ENCODE results near the gene ZFYVE21. TPM values are rescaled to one million over a fixed set of nuclear protein-coding genes. Genes with fewer than 3 reads are reported as not detected.

Gene ZFYVE21
- total RNA-seq, 1 donor, result 47.0 TPM

DNA sequence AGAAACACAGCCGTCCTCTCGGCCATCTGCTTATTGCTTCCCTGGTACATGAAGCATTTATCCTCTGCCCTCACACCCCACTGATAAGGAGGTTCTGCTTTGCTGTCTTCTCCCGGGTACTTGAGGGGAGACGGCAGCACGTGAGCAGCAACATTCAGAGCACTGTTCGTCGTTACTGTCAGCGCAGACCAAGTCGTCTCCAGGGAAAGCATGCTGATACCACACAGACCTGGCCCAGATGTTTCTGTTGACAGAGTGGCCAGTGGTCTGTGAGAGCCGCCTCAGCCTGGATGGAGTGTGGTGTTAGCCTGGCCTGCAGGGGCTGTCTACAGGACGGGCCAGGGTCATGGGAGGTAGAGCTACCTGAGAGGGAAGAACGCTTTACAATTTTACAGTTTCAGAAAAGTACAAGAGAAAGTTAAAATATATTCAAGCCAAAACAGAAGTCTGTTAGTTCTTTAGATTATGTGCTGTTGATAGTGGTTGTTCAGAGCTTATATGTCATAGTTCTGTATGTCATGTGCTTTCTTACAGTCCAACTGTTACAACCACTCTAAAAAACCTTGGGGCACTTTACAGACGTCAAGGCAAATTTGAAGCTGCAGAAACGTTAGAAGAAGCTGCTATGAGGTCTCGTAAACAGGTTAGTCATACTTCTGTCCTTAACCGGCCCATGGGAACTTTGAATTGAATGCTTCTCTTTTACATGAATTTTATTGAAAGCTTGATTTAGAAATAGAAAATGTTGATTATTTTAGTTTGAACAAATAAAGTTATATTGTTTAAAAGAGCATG lies 38.5 kb upstream of the ZFYVE21 start:
- no peak overlapping the region for H3K4me3 ChIP-seq (ENCODE audit: low read depth, low read length)
- no peak for DNase-seq (ENCODE audit: low read depth)
- TF ChIP-seq, protein P1, sequence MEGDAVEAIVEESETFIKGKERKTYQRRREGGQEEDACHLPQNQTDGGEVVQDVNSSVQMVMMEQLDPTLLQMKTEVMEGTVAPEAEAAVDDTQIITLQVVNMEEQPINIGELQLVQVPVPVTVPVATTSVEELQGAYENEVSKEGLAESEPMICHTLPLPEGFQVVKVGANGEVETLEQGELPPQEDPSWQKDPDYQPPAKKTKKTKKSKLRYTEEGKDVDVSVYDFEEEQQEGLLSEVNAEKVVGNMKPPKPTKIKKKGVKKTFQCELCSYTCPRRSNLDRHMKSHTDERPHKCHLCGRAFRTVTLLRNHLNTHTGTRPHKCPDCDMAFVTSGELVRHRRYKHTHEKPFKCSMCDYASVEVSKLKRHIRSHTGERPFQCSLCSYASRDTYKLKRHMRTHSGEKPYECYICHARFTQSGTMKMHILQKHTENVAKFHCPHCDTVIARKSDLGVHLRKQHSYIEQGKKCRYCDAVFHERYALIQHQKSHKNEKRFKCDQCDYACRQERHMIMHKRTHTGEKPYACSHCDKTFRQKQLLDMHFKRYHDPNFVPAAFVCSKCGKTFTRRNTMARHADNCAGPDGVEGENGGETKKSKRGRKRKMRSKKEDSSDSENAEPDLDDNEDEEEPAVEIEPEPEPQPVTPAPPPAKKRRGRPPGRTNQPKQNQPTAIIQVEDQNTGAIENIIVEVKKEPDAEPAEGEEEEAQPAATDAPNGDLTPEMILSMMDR (IDR thresholded peaks at IDR 0.05; ENCODE audit: insufficient read depth, low read length), result no peak

DNA sequence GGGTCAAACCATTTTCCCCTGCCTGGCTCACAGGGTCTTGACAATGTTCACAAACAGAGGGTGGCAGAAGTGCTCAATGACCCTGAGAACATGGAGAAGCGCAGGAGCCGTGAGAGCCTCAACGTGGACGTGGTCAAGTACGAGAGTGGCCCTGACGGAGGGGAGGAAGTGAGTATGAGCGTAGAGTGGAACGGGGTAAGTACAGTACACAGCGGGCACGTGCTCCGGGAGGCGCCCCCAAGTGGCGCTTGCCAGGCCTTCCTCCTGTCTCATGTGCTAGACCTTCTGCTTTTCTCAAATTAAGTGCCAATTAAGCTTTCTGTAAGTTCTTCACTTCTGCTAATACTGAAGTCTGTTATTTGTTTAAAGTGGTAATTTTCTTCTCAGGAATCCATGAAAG lies 36.3 kb upstream of the ZFYVE21 start:
- TF ChIP-seq, protein P1 (IDR thresholded peaks at IDR 0.05; ENCODE audit: insufficient read depth, low read length), result peak; percentile 47
- DNase-seq (ENCODE audit: low read depth), result no peak
- no peak overlapping the region for H3K4me3 ChIP-seq (ENCODE audit: low read depth, low read length)

DNA sequence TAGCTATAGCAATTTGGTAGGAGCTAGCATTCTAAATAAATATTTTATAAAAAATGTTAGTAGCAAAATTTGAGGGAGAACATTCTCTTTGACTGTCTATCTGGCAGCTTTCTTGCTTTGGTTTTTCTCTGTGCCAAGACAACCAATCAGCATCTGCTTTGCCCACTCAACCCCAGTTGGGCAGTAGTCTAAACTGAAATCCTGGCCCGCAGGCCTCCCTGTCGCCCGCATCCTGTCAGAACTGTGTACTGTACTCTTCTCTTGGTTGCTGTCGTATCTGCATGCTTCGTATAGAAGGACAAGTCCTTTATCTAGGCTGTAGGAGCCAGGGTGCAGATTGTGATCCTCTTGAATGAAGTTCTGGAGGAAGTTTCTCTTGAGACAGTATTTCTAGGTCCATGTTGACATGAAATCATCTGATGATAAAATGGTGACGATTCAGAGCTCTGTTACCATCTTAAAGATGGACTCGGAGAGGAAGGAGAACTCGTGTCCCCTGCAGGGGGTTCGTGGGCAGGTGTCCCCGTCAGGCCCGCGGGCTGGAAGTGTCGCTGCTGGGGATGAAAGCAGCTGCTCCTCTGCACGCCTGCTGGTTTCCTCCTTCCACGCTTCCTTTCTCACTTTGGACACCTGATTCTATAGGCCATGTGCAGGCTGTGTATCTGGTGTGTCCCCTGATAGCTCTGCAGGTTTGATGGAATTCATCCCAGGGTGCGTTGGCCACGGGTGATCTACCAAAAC lies 34.9 kb upstream of the ZFYVE21 start:
- TF ChIP-seq, protein P1 (IDR thresholded peaks at IDR 0.05; ENCODE audit: insufficient read depth, low read length), result no peak
- DNase-seq (ENCODE audit: low read depth), result no peak
- H3K4me3 ChIP-seq (ENCODE audit: low read depth, low read length), result no peak overlapping the region

DNA sequence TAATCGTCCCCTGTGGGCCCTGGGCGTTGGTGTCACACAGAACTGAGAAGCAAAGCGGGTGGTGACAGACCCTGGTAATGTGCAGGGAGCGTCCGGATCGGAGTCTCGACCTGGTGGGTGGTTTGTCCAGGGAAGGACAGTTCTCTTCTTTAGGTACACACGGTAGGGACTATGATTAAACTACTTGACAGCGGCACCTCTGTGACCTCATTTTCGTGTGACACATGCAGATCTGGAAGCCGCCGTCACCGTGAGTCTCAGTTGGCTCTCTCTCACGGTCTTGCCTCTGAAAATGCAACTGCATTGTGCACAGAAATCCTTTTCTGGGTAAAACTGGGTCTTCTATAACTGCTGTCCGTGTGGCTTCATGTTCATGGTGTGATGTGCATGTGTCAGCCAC lies 32.5 kb upstream of the ZFYVE21 start:
- no peak for DNase-seq (ENCODE audit: low read depth)
- H3K4me3 ChIP-seq (ENCODE audit: low read depth, low read length), result no peak overlapping the region
- TF ChIP-seq, protein P1 (IDR thresholded peaks at IDR 0.05; ENCODE audit: insufficient read depth, low read length), result no peak

DNA sequence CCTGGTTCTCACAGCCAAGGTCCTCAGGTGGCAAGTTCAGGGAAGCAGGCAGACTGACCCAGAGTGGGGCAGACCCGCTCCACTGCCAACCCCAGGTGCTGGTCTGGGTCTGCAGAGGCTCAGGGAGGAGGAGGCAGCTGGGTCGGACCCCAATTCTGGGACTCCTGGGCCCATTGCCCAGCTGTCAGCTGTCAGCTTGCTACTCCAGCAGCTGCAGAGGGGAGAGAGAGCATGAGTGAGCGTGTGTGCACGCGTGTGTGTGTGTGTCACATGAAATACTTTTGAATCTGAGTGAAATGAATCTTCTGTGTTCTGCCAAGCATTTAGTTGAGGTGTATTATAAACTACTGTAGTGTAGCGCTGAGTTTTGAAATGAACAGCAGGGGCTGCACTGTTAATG lies 31.1 kb upstream of the ZFYVE21 start:
- no peak overlapping the region for H3K4me3 ChIP-seq (ENCODE audit: low read depth, low read length)
- TF ChIP-seq, protein P1 (IDR thresholded peaks at IDR 0.05; ENCODE audit: insufficient read depth, low read length), result no peak
- DNase-seq (ENCODE audit: low read depth), result no peak

DNA sequence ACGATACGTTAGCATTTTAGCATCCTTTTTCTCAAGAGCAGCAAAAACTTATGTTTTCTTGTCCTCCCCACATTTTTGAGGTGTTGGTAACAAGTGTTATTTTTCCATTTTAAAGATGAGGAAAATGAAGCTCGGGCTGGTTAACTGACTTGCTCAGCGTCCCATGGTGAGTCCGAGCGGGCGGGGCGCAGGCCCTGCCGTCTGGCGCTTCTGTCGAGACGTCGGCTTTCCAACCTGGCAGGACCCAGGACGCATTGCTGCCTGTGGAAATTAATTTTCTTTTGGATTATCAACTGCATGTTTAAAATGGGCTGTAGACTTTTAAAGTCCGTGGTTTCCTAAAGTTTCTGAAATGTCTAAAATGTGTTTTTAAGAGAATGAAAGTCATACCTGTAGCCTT lies 30.7 kb upstream of the ZFYVE21 start:
- TF ChIP-seq, protein P1 (IDR thresholded peaks at IDR 0.05; ENCODE audit: insufficient read depth, low read length), result no peak
- H3K4me3 ChIP-seq (ENCODE audit: low read depth, low read length), result no peak overlapping the region
- DNase-seq (ENCODE audit: low read depth), result no peak
